CD4-positive, CD25-positive, alpha-beta regulatory T cell (primary cell): ENCODE data around the gene SIX6. TPM values are rescaled to one million over a fixed set of nuclear protein-coding genes. Genes with fewer than 3 reads are reported as not detected.
A peak's percentile ranks its signal among the peaks of the same experiment; 100 is the strongest.

ENCODE experiments used
- ATAC-seq, 2 donors: fragments of 150-1000 bp; cut with Tn5 transposase; one replicate each; pipeline ENCODE4 v1.10.0; 2021; ENCODE audit warnings: low read depth in 2 of 2, moderate number of reproducible peaks in 2 of 2, moderate library complexity in 1 of 2
- DNase-seq, 3 donors: peaks; one replicate each; pipeline versions ENCODE4 v3.0.0 to v3.0.0-alpha.2; 2012 to 2022; ENCODE audit warnings: mixed read lengths in 1 of 3
- H3K27ac ChIP-seq: one replicate; pipeline ENCODE4 v1.7.0; 2013; ENCODE audit warnings: mild to moderate bottlenecking, low read length; ENCODE audit not compliant: insufficient read depth, poor library complexity, severe bottlenecking
- H3K27me3 ChIP-seq: one replicate; pipeline ENCODE4 v1.7.0; 2013; ENCODE audit warnings: low read length; ENCODE audit not compliant: control insufficient read depth, insufficient read depth
- H3K36me3 ChIP-seq: one replicate; pipeline ENCODE4 v1.7.0; 2013; ENCODE audit warnings: mild to moderate bottlenecking, low read length, moderate library complexity; ENCODE audit not compliant: control insufficient read depth, insufficient read depth
- H3K4me1 ChIP-seq: 2 replicates; pipeline ENCODE4 v1.7.0; 2013; ENCODE audit warnings: mild to moderate bottlenecking, low read length; ENCODE audit not compliant: insufficient read depth, control insufficient read depth, poor library complexity, severe bottlenecking
- H3K4me3 ChIP-seq: one replicate; pipeline ENCODE4 v1.7.0; 2013; ENCODE audit warnings: low read depth, mild to moderate bottlenecking, low read length, moderate library complexity
- H3K9me3 ChIP-seq, 2 experiments: 1 replicate in 1 of 2; 2 replicates in 1 of 2; pipeline ENCODE4 v1.7.0; 2013; ENCODE audit warnings: low read length in 2 of 2, mild to moderate bottlenecking in 1 of 2, moderate library complexity in 1 of 2; ENCODE audit not compliant: control insufficient read depth in 2 of 2
- H3K27ac Mint-ChIP-seq, 3 donors: one replicate each; pipeline ENCODE4 v1.8.0; 2020 to 2022; ENCODE audit warnings: mild to moderate bottlenecking in 3 of 3, mixed read lengths in 3 of 3, moderate library complexity in 2 of 3
- H3K27me3 Mint-ChIP-seq: one replicate; pipeline ENCODE4 v1.8.0; 2022; ENCODE audit warnings: mild to moderate bottlenecking, mixed read lengths
- H3K36me3 Mint-ChIP-seq: one replicate; pipeline ENCODE4 v1.8.0; 2020; ENCODE audit warnings: mixed read lengths
- H3K4me1 Mint-ChIP-seq, 4 donors: one replicate each; pipeline ENCODE4 v1.8.0; 2020 to 2022; ENCODE audit warnings: mixed read lengths in 4 of 4, mild to moderate bottlenecking in 1 of 4
- H3K4me3 Mint-ChIP-seq, 4 donors: one replicate each; pipeline ENCODE4 v1.8.0; 2020 to 2022; ENCODE audit warnings: mild to moderate bottlenecking in 4 of 4, mixed read lengths in 4 of 4, moderate library complexity in 3 of 4
- H3K9me3 Mint-ChIP-seq, 7 donors: one replicate each; pipeline ENCODE4 v1.8.0; 2020 to 2022; ENCODE audit warnings: mixed read lengths in 7 of 7, mild to moderate bottlenecking in 3 of 7, moderate library complexity in 2 of 7
- polyA plus RNA-seq, 4 donors: library from polyadenylated mRNA; unstranded; fragments of 300-500 nt; fragmentation: Illumina TruSeq; gene quantifications; one replicate each; pipeline ENCODE4 v1.2.3, GENCODE V29; 2021
- total RNA-seq: library from RNA; stranded (reverse); gene quantifications from one replicate; pipeline ENCODE4 v1.2.3, GENCODE V29; 2022

SIX6 gene
- total and polyA plus RNA-seq, 5 donors from 2014 or later, result not detected

GRCh38 chr14:60490270-60490669 lies 18.7 kb upstream of the SIX6 start:
- Histone ChIP-seq H3K36me3 (no peaks in the 10 kb centered on the region), H3K4me1 (peaks cover 6% of the 10 kb centered on the region), H3K9me3 (no peaks in the 10 kb centered on the region), H3K27me3 (peaks cover 17% of the 10 kb centered on the region), H3K4me3 (no peak overlapping the region), H3K27ac (no peak overlapping the region)
- ATAC-seq (no peak), DNase-seq (no peak)
- Mint-ChIP-seq H3K27ac (no peak overlapping the region), H3K9me3 (peaks cover 0 to 6% (median 2%) of the 10 kb centered on the region in 7 donors), H3K27me3 (peaks cover 15% of the 10 kb centered on the region), H3K4me3 (no peak overlapping the region), H3K36me3 (no peaks in the 10 kb centered on the region), H3K4me1 (peaks cover 0 to 4% (median under 1%) of the 10 kb centered on the region in 4 donors)

GRCh38 chr14:60495946-60496345 lies 13.0 kb upstream of the SIX6 start:
- no peaks in the 10 kb centered on the region for H3K36me3 Mint-ChIP-seq
- H3K27ac ChIP-seq, result no peak overlapping the region
- no peaks in the 10 kb centered on the region for H3K36me3 ChIP-seq
- ATAC-seq, result no peak
- no peaks in the 10 kb centered on the region for H3K4me1 Mint-ChIP-seq
- no peak overlapping the region for H3K4me3 ChIP-seq
- peaks cover 2 to 6% (median 4%) of the 10 kb centered on the region in 7 donors for H3K9me3 Mint-ChIP-seq
- no peak for DNase-seq
- H3K4me3 Mint-ChIP-seq, result no peak overlapping the region
- H3K4me1 ChIP-seq, result no peaks in the 10 kb centered on the region
- H3K9me3 ChIP-seq, result no peaks in the 10 kb centered on the region
- peaks cover 5% of the 10 kb centered on the region for H3K27me3 Mint-ChIP-seq
- H3K27me3 ChIP-seq, result peaks cover 2% of the 10 kb centered on the region
- no peak overlapping the region for H3K27ac Mint-ChIP-seq

GRCh38 chr14:60502541-60502940 lies 6.4 kb upstream of the SIX6 start:
- no peak for ATAC-seq
- Mint-ChIP-seq H3K4me3 (peak overlapping the region in 1 of 4 donors; percentile 87), H3K4me1 (no peaks in the 10 kb centered on the region), H3K27ac (no peak overlapping the region), H3K9me3 (peaks cover 0 to 7% (median 0%) of the 10 kb centered on the region in 7 donors), H3K27me3 (peaks cover 67% of the 10 kb centered on the region), H3K36me3 (no peaks in the 10 kb centered on the region)
- H3K4me1 ChIP-seq, result no peaks in the 10 kb centered on the region
- no peak overlapping the region for H3K27ac ChIP-seq
- DNase-seq, result no peak
- H3K27me3 ChIP-seq, result peaks cover 24% of the 10 kb centered on the region
- no peaks in the 10 kb centered on the region for H3K36me3 ChIP-seq
- H3K4me3 ChIP-seq, result no peak overlapping the region
- no peaks in the 10 kb centered on the region for H3K9me3 ChIP-seq

- H3K27ac ChIP-seq, result no peak overlapping the region
- no peaks in the 10 kb centered on the region for H3K9me3 ChIP-seq
- Mint-ChIP-seq H3K4me1 (peaks cover 0 to 9% (median 0%) of the 10 kb centered on the region in 4 donors), H3K9me3 (peaks cover 0 to 7% (median 2%) of the 10 kb centered on the region in 7 donors), H3K4me3 (peak overlapping the region in 1 of 4 donors; percentile 61), H3K36me3 (no peaks in the 10 kb centered on the region), H3K27ac (no peak overlapping the region), H3K27me3 (peaks cover 89% of the 10 kb centered on the region)
- H3K36me3 ChIP-seq, result no peaks in the 10 kb centered on the region
- H3K4me1 ChIP-seq, result no peaks in the 10 kb centered on the region
- ATAC-seq, result no peak
- no peak overlapping the region for H3K4me3 ChIP-seq
- H3K27me3 ChIP-seq, result peaks cover 37% of the 10 kb centered on the region
- DNase-seq, result no peak
Measured at GRCh38 chr14:60505448-60505847, 3.5 kb upstream of the SIX6 start.

GRCh38 chr14:60506010-60506409 lies 2.9 kb upstream of the SIX6 start:
- peaks cover 92% of the 10 kb centered on the region for H3K27me3 Mint-ChIP-seq
- peaks cover 39% of the 10 kb centered on the region for H3K27me3 ChIP-seq

GRCh38 chr14:60506462-60506984 lies 2.4 kb upstream of the SIX6 start:
- H3K27ac ChIP-seq, result no peak overlapping the region
- no peak for ATAC-seq

More at GRCh38 chr14:60506010-60506409, 2.9 kb upstream of the SIX6 start:
- ATAC-seq (no peak), DNase-seq (no peak)
- Histone ChIP-seq H3K9me3 (no peaks in the 10 kb centered on the region), H3K4me1 (peaks cover 2% of the 10 kb centered on the region), H3K27ac (no peak overlapping the region), H3K4me3 (no peak overlapping the region), H3K36me3 (no peaks in the 10 kb centered on the region)
- Mint-ChIP-seq H3K9me3 (peaks cover 0 to 6% (median 2%) of the 10 kb centered on the region in 7 donors), H3K36me3 (no peaks in the 10 kb centered on the region), H3K27ac (no peak overlapping the region), H3K4me3 (no peak overlapping the region), H3K4me1 (peaks cover 0 to 12% (median 0%) of the 10 kb centered on the region in 4 donors)

GRCh38 chr14:60506985-60507829 lies 1.7 kb upstream of the SIX6 start:
- H3K4me1 ChIP-seq, result peaks cover 6% of the 10 kb centered on the region
- ATAC-seq (no peak), DNase-seq (no peak)
- H3K27ac ChIP-seq, result no peak overlapping the region
- peaks cover 48% of the 10 kb centered on the region for H3K27me3 ChIP-seq
- H3K4me3 Mint-ChIP-seq, result no peak overlapping the region
- H3K9me3 ChIP-seq, result no peaks in the 10 kb centered on the region
- H3K27me3 Mint-ChIP-seq, result peaks cover 90% of the 10 kb centered on the region
- H3K4me3 ChIP-seq, result no peak overlapping the region
- H3K36me3 ChIP-seq, result no peaks in the 10 kb centered on the region
- no peak overlapping the region for H3K27ac Mint-ChIP-seq
- H3K36me3 Mint-ChIP-seq, result no peaks in the 10 kb centered on the region
- peaks cover 0 to 17% (median under 1%) of the 10 kb centered on the region in 4 donors for H3K4me1 Mint-ChIP-seq
- peaks cover 0 to 6% (median 0%) of the 10 kb centered on the region in 7 donors for H3K9me3 Mint-ChIP-seq

More at GRCh38 chr14:60506462-60506984, 2.4 kb upstream of the SIX6 start:
- Histone ChIP-seq H3K4me3 (no peak overlapping the region), H3K4me1 (peaks cover 6% of the 10 kb centered on the region), H3K36me3 (no peaks in the 10 kb centered on the region), H3K9me3 (no peaks in the 10 kb centered on the region), H3K27me3 (peaks cover 41% of the 10 kb centered on the region)
- no peak for DNase-seq
- Mint-ChIP-seq H3K4me3 (no peak overlapping the region), H3K27me3 (peaks cover 90% of the 10 kb centered on the region), H3K4me1 (peaks cover 0 to 14% (median 0%) of the 10 kb centered on the region in 4 donors), H3K9me3 (peaks cover 0 to 6% (median 0%) of the 10 kb centered on the region in 7 donors), H3K27ac (no peak overlapping the region), H3K36me3 (no peaks in the 10 kb centered on the region)
